HK-2 (cell line): ENCODE measurements around the gene VAV3.

Experiments used
- DNase-seq: peaks from one replicate; pipeline ENCODE4 v3.0.0-alpha.2; 2018; ENCODE audit not compliant: unreplicated experiment

VAV3 gene

GRCh38 chr1:107840725-107841124, 124.3 kb downstream of the VAV3 start:
- no peak for DNase-seq

GRCh38 chr1:107838056-107838455, 126.9 kb downstream of the VAV3 start:
- no peak for DNase-seq

GRCh38 chr1:107835151-107835670, 129.8 kb downstream of the VAV3 start:
- DNase-seq = no peak

GRCh38 chr1:107833061-107833460, 131.9 kb downstream of the VAV3 start:
- no peak for DNase-seq

GRCh38 chr1:107831921-107832320, 133.1 kb downstream of the VAV3 start:
- no peak for DNase-seq

- DNase-seq = no peak
Measured at GRCh38 chr1:107830526-107830925, 134.5 kb downstream of the VAV3 start.

- DNase-seq = no peak
Measured at GRCh38 chr1:107830075-107830474, 134.9 kb downstream of the VAV3 start.

GRCh38 chr1:107829036-107829770, 135.8 kb downstream of the VAV3 start:
- DNase-seq = no peak

- DNase-seq = no peak
Measured at GRCh38 chr1:107824946-107825345, 140.0 kb downstream of the VAV3 start.

- no peak for DNase-seq
Measured at GRCh38 chr1:107821340-107821739, 143.6 kb downstream of the VAV3 start.

- no peak for DNase-seq
Measured at GRCh38 chr1:107820801-107821200, 144.2 kb downstream of the VAV3 start.

- DNase-seq = no peak
Measured at GRCh38 chr1:107817935-107818334, 147.0 kb downstream of the VAV3 start.

- no peak for DNase-seq
Measured at GRCh38 chr1:107817206-107817605, 147.8 kb downstream of the VAV3 start.

GRCh38 chr1:107810291-107810951, 154.6 kb downstream of the VAV3 start:
- no peak for DNase-seq

GRCh38 chr1:107807855-107808254, 157.1 kb downstream of the VAV3 start:
- no peak for DNase-seq

GRCh38 chr1:107807405-107807804, 157.6 kb downstream of the VAV3 start:
- no peak for DNase-seq

- DNase-seq = no peak
Measured at GRCh38 chr1:107806902-107807301, 158.1 kb downstream of the VAV3 start.

GRCh38 chr1:107804741-107805140, 160.2 kb downstream of the VAV3 start:
- DNase-seq = no peak

GRCh38 chr1:107804134-107804533, 160.8 kb downstream of the VAV3 start:
- no peak for DNase-seq

- no peak for DNase-seq
Measured at GRCh38 chr1:107803579-107803978, 161.4 kb downstream of the VAV3 start.

- DNase-seq = no peak
Measured at GRCh38 chr1:107802654-107803053, 162.3 kb downstream of the VAV3 start.

- no peak for DNase-seq
Measured at GRCh38 chr1:107795994-107796393, 169.0 kb downstream of the VAV3 start.

GRCh38 chr1:107795441-107795840, 169.5 kb downstream of the VAV3 start:
- DNase-seq = no peak
